ENCODE results near the gene KLF11.

KLF11 gene

GRCh38 chr2:10083046-10083445, 39.7 kb downstream of the KLF11 start:
- no peak overlapping the region for H3K9ac ChIP-seq
- TF ChIP-seq, protein P1, sequence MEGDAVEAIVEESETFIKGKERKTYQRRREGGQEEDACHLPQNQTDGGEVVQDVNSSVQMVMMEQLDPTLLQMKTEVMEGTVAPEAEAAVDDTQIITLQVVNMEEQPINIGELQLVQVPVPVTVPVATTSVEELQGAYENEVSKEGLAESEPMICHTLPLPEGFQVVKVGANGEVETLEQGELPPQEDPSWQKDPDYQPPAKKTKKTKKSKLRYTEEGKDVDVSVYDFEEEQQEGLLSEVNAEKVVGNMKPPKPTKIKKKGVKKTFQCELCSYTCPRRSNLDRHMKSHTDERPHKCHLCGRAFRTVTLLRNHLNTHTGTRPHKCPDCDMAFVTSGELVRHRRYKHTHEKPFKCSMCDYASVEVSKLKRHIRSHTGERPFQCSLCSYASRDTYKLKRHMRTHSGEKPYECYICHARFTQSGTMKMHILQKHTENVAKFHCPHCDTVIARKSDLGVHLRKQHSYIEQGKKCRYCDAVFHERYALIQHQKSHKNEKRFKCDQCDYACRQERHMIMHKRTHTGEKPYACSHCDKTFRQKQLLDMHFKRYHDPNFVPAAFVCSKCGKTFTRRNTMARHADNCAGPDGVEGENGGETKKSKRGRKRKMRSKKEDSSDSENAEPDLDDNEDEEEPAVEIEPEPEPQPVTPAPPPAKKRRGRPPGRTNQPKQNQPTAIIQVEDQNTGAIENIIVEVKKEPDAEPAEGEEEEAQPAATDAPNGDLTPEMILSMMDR (IDR thresholded peaks at IDR 0.05): no peak
- H3K79me2 ChIP-seq: no peaks in the 10 kb centered on the region
- no peak overlapping the region for H3K4me3 ChIP-seq (ENCODE audit: low read depth, low read length)
- H3K27me3 ChIP-seq (ENCODE audit: control insufficient read depth, insufficient read depth, low read length): peaks cover 2% of the 10 kb centered on the region
- H3K36me3 ChIP-seq (ENCODE audit: control insufficient read depth, insufficient read depth, low read length): no peaks in the 10 kb centered on the region
- no peaks in the 10 kb centered on the region for H3K9me3 ChIP-seq (ENCODE audit: control insufficient read depth, low read length)
- H3K27ac ChIP-seq: no peak overlapping the region
- H3K4me2 ChIP-seq (ENCODE audit: low read length): no peak overlapping the region
- H2AFZ ChIP-seq: no peak overlapping the region
- no peaks in the 10 kb centered on the region for H3K4me1 ChIP-seq

DNA sequence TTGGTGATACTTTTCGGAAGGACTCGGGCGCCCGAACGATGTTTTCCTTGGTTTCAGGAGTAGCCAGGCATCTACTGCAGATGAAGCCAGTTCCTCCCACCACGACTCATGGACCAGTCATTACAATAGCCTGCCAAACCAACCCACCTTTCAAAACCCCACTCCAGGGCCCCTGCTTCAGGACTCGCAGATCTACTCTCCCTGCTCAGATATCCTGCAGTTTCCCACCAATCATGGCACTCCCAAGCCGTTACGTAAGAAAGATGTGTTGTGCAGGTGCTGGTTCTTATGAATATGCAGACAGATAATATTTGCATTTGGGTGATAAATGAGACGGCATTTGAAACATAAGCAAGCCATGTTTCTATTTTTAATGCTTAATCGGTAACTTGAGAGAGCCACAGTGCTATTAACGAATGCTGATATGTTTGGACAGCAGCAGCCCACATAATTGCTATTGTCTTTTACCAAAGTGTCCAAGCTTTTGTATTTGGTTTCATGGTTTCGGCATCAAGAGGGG, 40.4 kb downstream of the KLF11 start:
- Histone ChIP-seq H2AFZ (no peak overlapping the region), H3K4me1 (no peaks in the 10 kb centered on the region), H3K4me2 (ENCODE audit: low read length) (no peak overlapping the region), H3K36me3 (ENCODE audit: control insufficient read depth, insufficient read depth, low read length) (no peaks in the 10 kb centered on the region), H3K9me3 (ENCODE audit: control insufficient read depth, low read length) (no peaks in the 10 kb centered on the region), H3K27ac (no peak overlapping the region), H3K27me3 (ENCODE audit: control insufficient read depth, insufficient read depth, low read length) (peaks cover 2% of the 10 kb centered on the region), H3K9ac (no peak overlapping the region), H3K79me2 (no peaks in the 10 kb centered on the region), H3K4me3 (ENCODE audit: low read depth, low read length) (no peak overlapping the region)
- TF ChIP-seq, protein P1 (IDR thresholded peaks at IDR 0.05): no peak

- no peaks in the 10 kb centered on the region for H3K9me3 ChIP-seq (ENCODE audit: control insufficient read depth, low read length)
- no peak overlapping the region for H3K27ac ChIP-seq
- H2AFZ ChIP-seq: no peak overlapping the region
- H3K36me3 ChIP-seq (ENCODE audit: control insufficient read depth, insufficient read depth, low read length): no peaks in the 10 kb centered on the region
- H3K79me2 ChIP-seq: no peaks in the 10 kb centered on the region
- H3K4me1 ChIP-seq: no peaks in the 10 kb centered on the region
- H3K9ac ChIP-seq: no peak overlapping the region
- H3K4me2 ChIP-seq (ENCODE audit: low read length): no peak overlapping the region
- peaks cover 2% of the 10 kb centered on the region for H3K27me3 ChIP-seq (ENCODE audit: control insufficient read depth, insufficient read depth, low read length)
- H3K4me3 ChIP-seq (ENCODE audit: low read depth, low read length): no peak overlapping the region
- TF ChIP-seq, protein P1 (IDR thresholded peaks at IDR 0.05): no peak
Measured at GRCh38 chr2:10084223-10084865, 41.0 kb downstream of the KLF11 start.

GRCh38 chr2:10085043-10085667, 41.8 kb downstream of the KLF11 start:
- no peaks in the 10 kb centered on the region for H3K36me3 ChIP-seq (ENCODE audit: control insufficient read depth, insufficient read depth, low read length)
- H3K79me2 ChIP-seq: no peaks in the 10 kb centered on the region
- H2AFZ ChIP-seq: no peak overlapping the region
- no peaks in the 10 kb centered on the region for H3K4me1 ChIP-seq
- H3K4me3 ChIP-seq (ENCODE audit: low read depth, low read length): no peak overlapping the region
- no peak overlapping the region for H3K4me2 ChIP-seq (ENCODE audit: low read length)
- H3K9ac ChIP-seq: no peak overlapping the region
- peaks cover 2% of the 10 kb centered on the region for H3K27me3 ChIP-seq (ENCODE audit: control insufficient read depth, insufficient read depth, low read length)
- no peaks in the 10 kb centered on the region for H3K9me3 ChIP-seq (ENCODE audit: control insufficient read depth, low read length)
- TF ChIP-seq, protein P1 (IDR thresholded peaks at IDR 0.05): no peak
- no peak overlapping the region for H3K27ac ChIP-seq
